Hematopoietic multipotent progenitor cell treated with erythropoietin and hydrocortisone succinate and interleukin-3 and kit ligand, for 17 days (in vitro differentiated cells): ENCODE results near the gene SMAD2.

Experiments
- DNase-seq: peaks from one replicate; pipeline ENCODE4 v3.0.0-alpha.2; 2015; ENCODE audit warnings: low spot score

Gene SMAD2

GRCh38 chr18:47895565-47896250 is 34.8 kb downstream of the SMAD2 start:
- DNase-seq: no peak

- no peak for DNase-seq
Measured at GRCh38 chr18:47893939-47894699, 36.3 kb downstream of the SMAD2 start.

- DNase-seq: no peak
Measured at GRCh38 chr18:47893047-47893446, 37.4 kb downstream of the SMAD2 start.

GRCh38 chr18:47888156-47888555 is 42.3 kb downstream of the SMAD2 start:
- DNase-seq: no peak

GRCh38 chr18:47887227-47887626 is 43.2 kb downstream of the SMAD2 start:
- no peak for DNase-seq

- no peak for DNase-seq
Measured at GRCh38 chr18:47883771-47884413, 46.6 kb downstream of the SMAD2 start.

- DNase-seq: no peak
Measured at GRCh38 chr18:47882641-47883040, 47.8 kb downstream of the SMAD2 start.

- DNase-seq: no peak
Measured at GRCh38 chr18:47881752-47882455, 48.6 kb downstream of the SMAD2 start.

GRCh38 chr18:47881042-47881441 is 49.4 kb downstream of the SMAD2 start:
- no peak for DNase-seq

GRCh38 chr18:47877892-47878291 is 52.6 kb downstream of the SMAD2 start:
- DNase-seq: no peak

GRCh38 chr18:47876813-47877212 is 53.6 kb downstream of the SMAD2 start:
- DNase-seq: no peak

GRCh38 chr18:47873625-47874024 is 56.8 kb downstream of the SMAD2 start:
- no peak for DNase-seq

- no peak for DNase-seq
Measured at GRCh38 chr18:47872426-47872825, 58.0 kb downstream of the SMAD2 start.

- DNase-seq: no peak
Measured at GRCh38 chr18:47871288-47871687, 59.2 kb downstream of the SMAD2 start.

GRCh38 chr18:47870605-47871004 is 59.9 kb downstream of the SMAD2 start:
- no peak for DNase-seq

- no peak for DNase-seq
Measured at GRCh38 chr18:47868744-47869143, 61.7 kb downstream of the SMAD2 start.

GRCh38 chr18:47865183-47865582 is 65.3 kb downstream of the SMAD2 start:
- no peak for DNase-seq

- no peak for DNase-seq
Measured at GRCh38 chr18:47863041-47863440, 67.4 kb downstream of the SMAD2 start.

GRCh38 chr18:47858607-47859006 is 71.9 kb downstream of the SMAD2 start:
- no peak for DNase-seq

GRCh38 chr18:47847635-47848034 is 82.8 kb downstream of the SMAD2 start:
- no peak for DNase-seq

- no peak for DNase-seq
Measured at GRCh38 chr18:47846431-47846830, 84.0 kb downstream of the SMAD2 start.

GRCh38 chr18:47844828-47845498 is 85.5 kb downstream of the SMAD2 start:
- no peak for DNase-seq
